HUES64 (cell line): ENCODE measurements around the gene SUGCT.
"Not testable (repeated sequence)": the region's sequence is repeated elsewhere in the genome, so short reads cannot be mapped to it uniquely, and the experiment has no call there.

ENCODE experiments used
- H3K27ac ChIP-seq: 2 replicates; pipeline ENCODE4 v1.7.0; 2013; ENCODE audit warnings: low read depth, low read length, inconsistent platforms
- H3K27me3 ChIP-seq: 2 replicates; pipeline ENCODE4 v1.6.1; 2013; ENCODE audit warnings: mild to moderate bottlenecking, low read length; ENCODE audit not compliant: insufficient read depth
- H3K36me3 ChIP-seq: 2 replicates; pipeline ENCODE4 v1.6.1; 2013; ENCODE audit warnings: mild to moderate bottlenecking, low read length; ENCODE audit not compliant: insufficient read depth
- H3K4me1 ChIP-seq: 2 replicates; pipeline ENCODE4 v1.6.1; 2013; ENCODE audit warnings: mild to moderate bottlenecking, low read length, moderate library complexity; ENCODE audit not compliant: insufficient read depth
- H3K4me3 ChIP-seq: 2 replicates; pipeline ENCODE4 v1.5.1; 2013; ENCODE audit warnings: mild to moderate bottlenecking, low read length, moderate library complexity
- H3K9ac ChIP-seq: 2 replicates; pipeline ENCODE4 v1.6.1; 2013; ENCODE audit warnings: mild to moderate bottlenecking, low read depth, low read length
- H3K9me3 ChIP-seq: 2 replicates; pipeline ENCODE4 v1.6.1; 2013; ENCODE audit warnings: low read depth, low read length; ENCODE audit not compliant: insufficient read depth
- WGBS: fragments of 150-250, 120-280 bp; methylation state at CpG from one replicate; pipeline ENCODE4 v1.1.7; 2013; ENCODE audit warnings: missing lambda C conversion rate; 5-methylcytosine and 5-hydroxymethylcytosine counted together

Gene SUGCT

DNA sequence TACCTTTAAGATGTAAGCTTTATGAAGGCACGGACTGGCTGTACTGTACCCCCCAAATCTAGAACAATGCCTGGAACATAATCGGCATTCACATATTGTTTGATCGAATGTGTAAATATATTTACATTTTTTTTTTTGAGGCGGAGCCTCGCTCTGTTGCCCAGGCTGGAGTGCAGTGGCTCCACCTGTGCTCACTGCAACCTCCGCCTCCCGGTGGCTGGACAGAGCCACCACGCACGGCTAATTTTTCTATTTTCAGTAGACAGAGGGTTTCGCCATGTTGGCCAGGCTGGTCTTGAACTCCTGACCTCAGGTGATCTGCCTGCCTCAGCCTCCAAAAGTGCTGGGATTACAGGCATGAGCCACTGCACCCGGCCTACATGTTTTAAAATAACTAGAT is 118.6 kb downstream of the SUGCT start:
- H3K9ac ChIP-seq, H3K9me3 ChIP-seq: not testable (repeated sequence)

DNA sequence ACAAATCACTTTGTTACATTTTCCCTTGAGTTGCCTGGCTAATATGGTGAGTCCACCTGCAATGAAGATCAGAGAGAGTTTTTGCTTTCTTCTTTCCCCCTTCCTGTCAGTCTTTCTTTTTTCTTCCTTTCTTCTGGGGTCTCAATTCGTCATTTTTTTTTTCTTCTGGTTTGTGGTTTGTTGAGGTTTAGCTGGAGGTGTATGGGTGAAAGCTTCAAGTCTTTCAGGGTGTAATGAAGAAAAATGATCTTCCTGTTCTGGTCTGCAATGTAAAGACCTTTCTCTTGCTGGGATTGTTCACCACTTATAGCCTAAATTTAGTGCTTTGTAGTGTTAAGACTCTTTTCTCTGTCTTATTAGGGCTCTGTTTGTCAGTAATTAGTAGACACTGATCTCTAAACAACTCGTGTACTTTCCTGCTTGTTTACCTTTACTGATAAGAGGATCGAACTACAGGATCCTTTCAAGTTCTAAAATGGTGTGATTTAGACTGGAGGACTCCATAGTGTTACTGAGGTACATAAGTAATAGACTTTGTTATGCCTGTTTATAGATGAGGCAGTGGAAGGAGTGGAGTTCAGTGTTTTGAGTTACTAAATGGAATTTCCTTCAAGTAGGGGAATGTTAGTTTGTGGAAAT is 129.1 kb downstream of the SUGCT start:
- Histone ChIP-seq H3K36me3 (no peaks in the 10 kb centered on the region), H3K27ac (no peak overlapping the region), H3K9ac (no peak overlapping the region), H3K9me3 (no peaks in the 10 kb centered on the region), H3K4me3 (no peak overlapping the region), H3K4me1 (no peaks in the 10 kb centered on the region), H3K27me3 (no peaks in the 10 kb centered on the region)
- WGBS: 73% methylated on average over 2 of the region's 3 CpGs

More for the DNA sequence above, 118.6 kb downstream of the SUGCT start:
- H3K27me3 ChIP-seq, H3K4me3 ChIP-seq, H3K4me1 ChIP-seq, H3K36me3 ChIP-seq, H3K27ac ChIP-seq: not testable (repeated sequence)
- 95% methylated on average over 11 of the region's 11 CpGs for WGBS

DNA sequence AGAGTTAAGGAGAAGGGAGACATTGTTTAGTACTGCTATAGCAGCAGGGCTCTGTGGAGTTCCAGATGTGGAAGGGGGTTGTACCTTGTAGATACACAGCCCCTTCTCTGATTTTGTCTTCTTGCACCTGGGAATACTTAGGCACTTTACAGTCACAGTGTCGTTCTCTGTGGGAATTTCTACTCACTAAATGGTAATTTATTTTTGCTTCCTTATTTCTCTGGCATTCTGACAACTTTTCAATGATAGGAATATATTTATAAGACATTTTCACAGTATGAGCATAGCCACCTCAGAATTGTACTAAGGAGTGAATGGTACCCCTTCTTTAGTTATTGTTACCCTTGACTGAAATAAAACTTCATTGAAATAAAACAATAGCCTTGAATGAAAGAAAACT is 132.8 kb downstream of the SUGCT start:
- Histone ChIP-seq H3K4me1 (no peaks in the 10 kb centered on the region), H3K27me3 (no peaks in the 10 kb centered on the region), H3K4me3 (no peak overlapping the region), H3K36me3 (no peaks in the 10 kb centered on the region), H3K27ac (no peak overlapping the region), H3K9ac (no peak overlapping the region), H3K9me3 (no peaks in the 10 kb centered on the region)
- WGBS: no CpG with 5 or more reads among the region's 1 CpG

DNA sequence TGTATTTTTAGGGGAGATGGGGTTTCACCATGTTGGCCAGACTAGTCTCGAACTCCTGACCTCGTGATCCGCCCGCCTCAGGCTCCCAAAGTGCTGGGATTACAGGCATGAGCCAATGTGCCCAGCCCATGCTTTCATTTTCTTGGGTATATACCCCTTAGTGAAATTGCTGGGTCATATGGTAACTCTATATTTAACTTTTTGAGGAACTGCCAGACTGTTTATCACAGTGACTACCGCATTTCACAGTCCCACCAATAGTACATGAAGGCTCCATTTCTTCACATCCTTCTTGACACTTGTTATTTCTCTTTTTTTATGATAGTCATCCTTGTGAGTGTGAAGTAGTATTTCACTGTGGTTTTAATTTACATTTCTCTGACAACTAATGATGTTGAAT is 134.0 kb downstream of the SUGCT start:
- not testable (repeated sequence) for H3K9ac ChIP-seq, H3K36me3 ChIP-seq, H3K4me1 ChIP-seq, H3K9me3 ChIP-seq, H3K27me3 ChIP-seq, H3K27ac ChIP-seq, H3K4me3 ChIP-seq
- 97% methylated on average over 5 of the region's 5 CpGs for WGBS

DNA sequence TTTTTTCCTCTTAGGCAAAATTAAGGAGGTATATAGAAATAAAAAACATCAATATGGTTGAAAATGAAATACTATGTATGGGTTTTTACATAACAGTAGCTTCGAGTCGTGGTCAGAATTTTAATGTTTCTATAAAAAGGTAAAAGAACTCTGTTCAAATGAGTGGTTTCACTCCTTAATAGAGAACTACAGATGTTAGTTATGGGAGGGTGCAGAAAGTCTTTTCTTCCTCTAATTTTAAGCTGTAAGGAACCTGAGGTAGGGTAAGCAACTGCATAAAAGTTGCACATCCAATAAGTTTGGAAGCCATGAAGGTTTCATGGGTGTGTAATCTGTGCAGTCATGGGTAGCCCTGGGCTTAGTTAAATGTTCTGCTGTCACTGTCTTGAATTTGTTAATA is 141.3 kb downstream of the SUGCT start:
- 79% methylated on average over 2 of the region's 2 CpGs for WGBS

DNA sequence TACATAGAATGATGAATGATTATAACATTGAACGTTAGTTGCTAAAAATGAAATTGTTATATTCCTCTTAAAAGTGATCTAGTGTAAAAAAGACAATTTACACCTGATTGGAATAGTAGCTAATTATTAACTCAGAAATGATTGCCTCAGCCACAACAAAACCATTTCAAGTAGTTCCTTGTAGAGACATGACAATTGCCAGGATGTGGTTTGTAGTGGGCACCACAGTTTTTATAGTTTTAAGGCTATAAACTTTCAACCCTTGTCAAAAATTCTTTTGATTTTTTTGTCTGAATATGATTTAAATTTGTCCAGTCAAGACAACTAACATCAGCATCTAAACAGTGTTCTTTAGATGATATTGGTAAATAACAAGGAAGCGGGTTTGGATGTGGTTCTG is 145.2 kb downstream of the SUGCT start:
- no peak overlapping the region for H3K4me3 ChIP-seq
- H3K9me3 ChIP-seq: no peaks in the 10 kb centered on the region
- H3K4me1 ChIP-seq: no peaks in the 10 kb centered on the region
- no peak overlapping the region for H3K9ac ChIP-seq
- H3K36me3 ChIP-seq: no peaks in the 10 kb centered on the region
- no peak overlapping the region for H3K27ac ChIP-seq
- no peaks in the 10 kb centered on the region for H3K27me3 ChIP-seq
- 80% methylated on average over 1 of the region's 2 CpGs for WGBS

More for the DNA sequence above, 141.3 kb downstream of the SUGCT start:
- Histone ChIP-seq H3K9ac (no peak overlapping the region), H3K36me3 (no peaks in the 10 kb centered on the region), H3K4me1 (no peaks in the 10 kb centered on the region), H3K9me3 (no peaks in the 10 kb centered on the region), H3K4me3 (no peak overlapping the region), H3K27ac (no peak overlapping the region), H3K27me3 (no peaks in the 10 kb centered on the region)

DNA sequence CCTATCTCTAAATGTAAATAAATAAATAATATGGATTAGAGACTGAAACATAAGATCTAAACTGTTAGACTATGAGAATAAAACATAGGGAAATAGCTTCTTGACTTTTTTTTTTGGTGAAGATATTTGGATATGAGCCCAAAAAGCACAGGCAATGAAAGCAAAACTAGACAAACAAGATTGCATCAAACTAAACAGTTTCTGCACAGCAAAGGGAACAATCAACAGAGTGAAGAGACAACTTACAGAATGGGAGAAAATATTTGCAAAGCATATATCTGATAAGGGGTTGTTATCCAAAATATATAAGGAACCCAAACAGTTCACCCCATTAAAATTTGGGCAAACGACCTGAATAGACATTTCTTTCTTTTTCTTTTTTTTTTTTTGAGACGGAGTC is 148.1 kb downstream of the SUGCT start:
- Histone ChIP-seq H3K27ac (no peak overlapping the region), H3K9ac (no peak overlapping the region), H3K36me3 (no peaks in the 10 kb centered on the region), H3K4me1 (no peaks in the 10 kb centered on the region), H3K9me3 (no peaks in the 10 kb centered on the region), H3K27me3 (no peaks in the 10 kb centered on the region), H3K4me3 (no peak overlapping the region)
- 89% methylated on average over 2 of the region's 2 CpGs for WGBS

DNA sequence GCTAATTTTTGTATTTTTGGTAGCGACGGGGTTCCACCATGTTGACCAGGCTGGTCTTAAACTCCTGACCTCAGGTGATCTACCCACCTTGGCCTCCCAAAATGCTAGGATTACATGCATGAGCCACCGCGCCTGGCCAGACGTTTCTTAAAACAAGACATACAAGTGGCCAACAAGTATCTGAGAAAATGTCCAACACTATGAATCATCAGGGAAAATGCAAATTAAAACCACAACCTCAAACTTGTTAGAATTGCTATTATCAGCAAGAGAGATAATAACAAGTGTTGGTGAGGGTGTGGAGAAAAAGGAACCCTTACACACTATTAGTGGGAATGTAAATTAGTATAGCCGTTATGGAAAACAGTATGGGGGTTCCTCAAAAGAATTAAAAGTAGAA is 148.6 kb downstream of the SUGCT start:
- Histone ChIP-seq H3K9ac (no peak overlapping the region), H3K27me3 (no peaks in the 10 kb centered on the region), H3K9me3 (no peaks in the 10 kb centered on the region), H3K4me3 (no peak overlapping the region), H3K27ac (no peak overlapping the region), H3K4me1 (no peaks in the 10 kb centered on the region), H3K36me3 (no peaks in the 10 kb centered on the region)
- WGBS: 77% methylated on average over 5 of the region's 6 CpGs

DNA sequence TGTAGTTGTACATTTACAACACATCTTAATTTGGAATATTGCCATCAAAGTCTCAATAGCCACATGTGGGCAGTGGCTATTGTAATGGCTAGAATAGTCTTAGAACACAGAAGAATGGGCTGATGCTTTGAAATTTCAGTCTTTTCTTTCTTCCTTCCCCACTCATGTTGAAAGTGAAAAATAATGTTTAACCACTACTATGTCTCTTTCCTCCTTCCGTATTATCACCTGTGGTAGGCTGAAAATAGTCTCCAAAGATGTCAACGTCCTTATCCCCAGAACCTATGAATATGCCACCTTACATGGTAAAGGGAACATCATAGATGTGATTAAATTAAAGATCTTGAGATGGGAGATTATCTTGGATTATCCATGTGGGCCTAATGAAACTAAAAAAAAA is 154.0 kb downstream of the SUGCT start:
- Histone ChIP-seq H3K36me3 (no peaks in the 10 kb centered on the region), H3K9me3 (no peaks in the 10 kb centered on the region), H3K4me3 (no peak overlapping the region), H3K27me3 (no peaks in the 10 kb centered on the region), H3K9ac (no peak overlapping the region), H3K4me1 (no peaks in the 10 kb centered on the region), H3K27ac (no peak overlapping the region)
- WGBS: no CpG with 5 or more reads among the region's 2 CpGs

DNA sequence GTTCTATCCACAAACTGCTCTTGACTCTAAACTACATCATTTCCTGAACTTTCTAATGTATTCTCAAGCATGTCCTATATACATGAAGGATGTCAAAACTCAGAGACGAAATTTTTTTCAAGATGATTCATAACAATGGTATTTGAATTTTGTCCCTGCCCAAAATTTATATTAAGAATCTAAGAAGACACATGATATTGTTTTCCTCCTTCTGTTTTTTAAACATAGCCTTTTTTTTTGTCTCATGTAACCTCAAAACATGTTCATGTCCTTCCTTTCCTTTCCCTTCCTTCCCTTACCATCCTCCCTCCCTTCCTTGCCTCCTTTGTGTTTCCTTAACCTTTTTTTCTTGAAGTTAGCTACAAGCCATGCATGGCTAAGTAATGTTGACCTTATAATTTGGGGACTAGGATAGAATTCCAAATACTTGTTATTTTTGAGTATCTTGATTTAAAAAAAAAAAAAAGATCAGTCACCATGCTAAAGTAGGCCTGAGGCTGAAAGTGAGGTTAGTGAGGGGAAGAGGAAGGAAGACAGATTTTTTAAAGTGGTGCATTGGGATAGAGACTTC is 163.0 kb downstream of the SUGCT start:
- Histone ChIP-seq H3K9ac (no peak overlapping the region), H3K4me3 (no peak overlapping the region), H3K27ac (no peak overlapping the region), H3K9me3 (no peaks in the 10 kb centered on the region), H3K27me3 (no peaks in the 10 kb centered on the region), H3K4me1 (peaks cover 21% of the 10 kb centered on the region), H3K36me3 (no peaks in the 10 kb centered on the region)
- no CpG with 5 or more reads among the region's 1 CpG for WGBS

DNA sequence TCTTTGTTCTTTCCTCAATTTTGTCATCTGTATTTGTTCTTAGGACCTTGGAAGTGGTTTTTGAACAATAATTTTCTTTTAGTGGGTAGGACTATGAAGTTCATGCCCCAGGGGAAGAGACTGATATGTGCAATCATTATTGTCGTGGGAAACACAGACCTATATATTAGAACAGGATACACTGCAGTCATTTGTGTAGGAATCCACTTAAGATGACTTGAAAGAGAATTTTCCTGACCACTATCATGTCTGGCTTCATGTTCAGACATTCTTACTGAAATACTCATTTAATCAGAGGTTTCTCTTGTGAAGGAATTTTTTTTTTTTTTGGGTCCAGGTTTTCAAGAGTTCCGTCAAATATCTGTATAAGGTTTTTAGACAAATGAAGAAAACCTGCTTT is 163.6 kb downstream of the SUGCT start:
- Histone ChIP-seq H3K27me3 (no peaks in the 10 kb centered on the region), H3K9ac (no peak overlapping the region), H3K4me1 (peaks cover 21% of the 10 kb centered on the region), H3K27ac (no peak overlapping the region), H3K4me3 (no peak overlapping the region), H3K36me3 (no peaks in the 10 kb centered on the region), H3K9me3 (no peaks in the 10 kb centered on the region)
- WGBS: 91% methylated on average over 2 of the region's 2 CpGs

DNA sequence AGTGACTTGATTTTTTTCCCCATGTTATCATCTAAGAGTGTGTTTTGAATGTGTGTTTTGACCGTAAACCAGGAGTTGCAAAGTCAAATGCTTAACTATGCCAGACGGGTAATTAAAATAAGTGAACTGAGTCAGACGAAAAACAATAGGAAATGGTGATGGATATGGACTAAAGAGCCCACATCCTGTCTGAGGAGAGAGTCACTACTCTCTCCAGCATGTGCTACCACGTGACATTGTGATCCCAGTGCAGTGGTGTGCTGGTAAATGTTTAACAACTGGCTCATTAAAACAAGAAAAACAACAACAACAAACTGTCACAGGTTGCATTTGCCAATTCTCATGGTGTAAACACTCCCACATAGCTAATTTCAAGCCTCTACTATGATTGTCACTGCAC is 164.3 kb downstream of the SUGCT start:
- H3K27me3 ChIP-seq: no peaks in the 10 kb centered on the region
- no peak overlapping the region for H3K9ac ChIP-seq
- H3K4me3 ChIP-seq: no peak overlapping the region
- WGBS: 77% methylated on average over 4 of the region's 4 CpGs
- no peaks in the 10 kb centered on the region for H3K9me3 ChIP-seq
- H3K36me3 ChIP-seq: no peaks in the 10 kb centered on the region
- no peak overlapping the region for H3K27ac ChIP-seq
- H3K4me1 ChIP-seq: peaks cover 21% of the 10 kb centered on the region
